H1 (cell line): Measurements from ENCODE around the gene CENPF. TPM values are rescaled to one million over a fixed set of nuclear protein-coding genes. Genes with fewer than 3 reads are reported as not detected.

Experiments
- USF2 ChIP-seq: IDR thresholded peaks from 2 replicates; pipeline ENCODE4 v1.6.1; 2011; ENCODE audit warnings: low read length, improper control_type of control experiment
- polyA plus RNA-seq, 7 experiments: library from polyadenylated mRNA; depleted of rRNA in 3 of 7; stranded (reverse) in 5 of 7; unstranded in 2 of 7; fragments of >200 nt in 5 of 7; fragments of 200-250 nt in 2 of 7; gene quantifications; 1 replicate in 5 of 7; 2 replicates in 1 of 7; 4 replicates in 1 of 7; pipeline versions ENCODE4 v1.2.1 to v1.2.3, GENCODE V29; 2011 to 2013; ENCODE audit warnings: missing spikeins in 2 of 7, mixed read lengths in 2 of 7
- total RNA-seq: library from RNA; stranded (reverse); fragmentation: NEBNext Ultra II Directional; extraction: Animal tissue kit (Norgen Biotek cat#: 25700); gene quantifications from 2 replicates; pipeline ENCODE4 v1.2.1, GENCODE V29; 2021
- TF ChIP-seq, protein P1 (sequence below), 3 experiments: IDR thresholded peaks; 1 replicate in 2 of 3; 2 replicates in 1 of 3; pipeline versions ENCODE4 v1.5.1 to v1.6.1; 2011; ENCODE audit warnings: low read length in 3 of 3, mild to moderate bottlenecking in 3 of 3, inconsistent platforms in 2 of 3, low read depth in 1 of 3, moderate library complexity in 1 of 3; ENCODE audit not compliant: insufficient read depth in 1 of 3; ENCODE audit errors: control extremely low read depth in 1 of 3

The CENPF gene
- total and polyA plus RNA-seq, 2 of the 8 experiments (the other 6 are each of a cell fraction or from before 2014, with no cell fraction given): 13.7 to 170 TPM

- TF ChIP-seq USF2: no peak
- TF ChIP-seq, protein P1, sequence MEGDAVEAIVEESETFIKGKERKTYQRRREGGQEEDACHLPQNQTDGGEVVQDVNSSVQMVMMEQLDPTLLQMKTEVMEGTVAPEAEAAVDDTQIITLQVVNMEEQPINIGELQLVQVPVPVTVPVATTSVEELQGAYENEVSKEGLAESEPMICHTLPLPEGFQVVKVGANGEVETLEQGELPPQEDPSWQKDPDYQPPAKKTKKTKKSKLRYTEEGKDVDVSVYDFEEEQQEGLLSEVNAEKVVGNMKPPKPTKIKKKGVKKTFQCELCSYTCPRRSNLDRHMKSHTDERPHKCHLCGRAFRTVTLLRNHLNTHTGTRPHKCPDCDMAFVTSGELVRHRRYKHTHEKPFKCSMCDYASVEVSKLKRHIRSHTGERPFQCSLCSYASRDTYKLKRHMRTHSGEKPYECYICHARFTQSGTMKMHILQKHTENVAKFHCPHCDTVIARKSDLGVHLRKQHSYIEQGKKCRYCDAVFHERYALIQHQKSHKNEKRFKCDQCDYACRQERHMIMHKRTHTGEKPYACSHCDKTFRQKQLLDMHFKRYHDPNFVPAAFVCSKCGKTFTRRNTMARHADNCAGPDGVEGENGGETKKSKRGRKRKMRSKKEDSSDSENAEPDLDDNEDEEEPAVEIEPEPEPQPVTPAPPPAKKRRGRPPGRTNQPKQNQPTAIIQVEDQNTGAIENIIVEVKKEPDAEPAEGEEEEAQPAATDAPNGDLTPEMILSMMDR (IDR thresholded peaks at IDR 0.05; ENCODE audit: control extremely low read depth in 1 of 3, insufficient read depth in 1 of 3, low read depth in 1 of 3, low read length in 3 of 3): no peak
These were observed 31.7 kb upstream of the CENPF start (continued) for GRCh38 chr1:214571281-214571680.
